SK-N-SH treated with all-trans-retinoic acid at 6 μM for 48 hours (cell line): ENCODE data around the gene CYP1A2.

Experiments used
- ATAC-seq: fragments of 200-7000 bp; cut with Tn5 transposase; 3 replicates; pipeline ENCODE4 v1.9.1; 2020; ENCODE audit warnings: mild to moderate bottlenecking, moderate library complexity
- BACH2 ChIP-seq: fragments of 250-450 bp; sonication (Bioruptor Pico); IDR thresholded peaks from 2 replicates; pipeline ENCODE4 v1.9.0; 2021; ENCODE audit warnings: mild to moderate bottlenecking, borderline replicate concordance
- CSDC2 ChIP-seq: fragments of 250-450 bp; sonication (Bioruptor Pico); IDR thresholded peaks from 2 replicates; pipeline ENCODE4 v1.5.0; 2020; ENCODE audit warnings: mild to moderate bottlenecking, moderate library complexity
- GLIS3 ChIP-seq: fragments of 250-450 bp; sonication (Bioruptor Pico); IDR thresholded peaks from 2 replicates; pipeline ENCODE4 v1.5.0; 2020; ENCODE audit warnings: mild to moderate bottlenecking, moderate library complexity
- ISL1 ChIP-seq: fragments of 250-450 bp; sonication (Bioruptor Pico); IDR thresholded peaks from 2 replicates; pipeline ENCODE4 v2.1.2; 2022; ENCODE audit warnings: mild to moderate bottlenecking, moderate library complexity
- OSR1 ChIP-seq: fragments of 250-450 bp; sonication (Bioruptor Pico); IDR thresholded peaks from 2 replicates; pipeline ENCODE4 v1.8.0; 2022; ENCODE audit warnings: moderate library complexity, mild to moderate bottlenecking, inconsistent platforms
- RARB ChIP-seq: fragments of 250-450 bp; sonication (Bioruptor Pico); IDR thresholded peaks from 2 replicates; pipeline ENCODE4 v1.8.0; 2021; ENCODE audit warnings: mild to moderate bottlenecking, moderate library complexity
- SNAI2 ChIP-seq: fragments of 250-450 bp; sonication (Bioruptor Pico); IDR thresholded peaks from 2 replicates; pipeline ENCODE4 v1.5.0; 2020; ENCODE audit warnings: mild to moderate bottlenecking, moderate library complexity
- TSHZ2 ChIP-seq: fragments of 250-450 bp; sonication (Bioruptor Pico); IDR thresholded peaks from 2 replicates; pipeline ENCODE4 v1.5.0; 2020; ENCODE audit warnings: mild to moderate bottlenecking, moderate library complexity
- ZC3H10 ChIP-seq: fragments of 250-450 bp; sonication (Bioruptor Pico); IDR thresholded peaks from 2 replicates; pipeline ENCODE4 v1.5.1; 2021; ENCODE audit warnings: mild to moderate bottlenecking, moderate library complexity
- ZFP30 ChIP-seq: fragments of 450-650 bp; formaldehyde crosslinking; IDR thresholded peaks from 2 replicates; pipeline ENCODE4 v1.5.0; 2022; ENCODE audit warnings: mild to moderate bottlenecking, moderate library complexity
- ZNF565 ChIP-seq: fragments of 450-650 bp; formaldehyde crosslinking; conservative IDR thresholded peaks from 2 replicates; pipeline ENCODE4 v1.5.0; 2020; ENCODE audit warnings: low read depth, mild to moderate bottlenecking, moderate library complexity
- ZNF70 ChIP-seq: fragments of 450-650 bp; formaldehyde crosslinking; IDR thresholded peaks from 2 replicates; pipeline ENCODE4 v1.5.0; 2020; ENCODE audit warnings: mild to moderate bottlenecking, moderate library complexity
- ZNF8 ChIP-seq: fragments of 450-650 bp; formaldehyde crosslinking; IDR thresholded peaks from 2 replicates; pipeline ENCODE4 v1.5.0; 2020; ENCODE audit warnings: mild to moderate bottlenecking, moderate library complexity
- TF ChIP-seq, protein P1 (sequence below): fragments of 250-450 bp; sonication (Bioruptor Pico); IDR thresholded peaks from 2 replicates; pipeline ENCODE4 v1.5.1; 2021; ENCODE audit warnings: mild to moderate bottlenecking, moderate library complexity
- TF ChIP-seq, protein P2 (sequence below): fragments of 250-450 bp; sonication (Bioruptor Pico); IDR thresholded peaks from 2 replicates; pipeline ENCODE4 v1.5.1; 2020; ENCODE audit warnings: low read depth, mild to moderate bottlenecking, moderate library complexity

Gene CYP1A2

GRCh38 chr15:74801311-74801997 is 52.8 kb downstream of the CYP1A2 start (continued):
- TF ChIP-seq ISL1, result no peak
- no peak for TF ChIP-seq BACH2
- TF ChIP-seq ZNF8 (CRISPR knock-in tag), result no peak

DNA sequence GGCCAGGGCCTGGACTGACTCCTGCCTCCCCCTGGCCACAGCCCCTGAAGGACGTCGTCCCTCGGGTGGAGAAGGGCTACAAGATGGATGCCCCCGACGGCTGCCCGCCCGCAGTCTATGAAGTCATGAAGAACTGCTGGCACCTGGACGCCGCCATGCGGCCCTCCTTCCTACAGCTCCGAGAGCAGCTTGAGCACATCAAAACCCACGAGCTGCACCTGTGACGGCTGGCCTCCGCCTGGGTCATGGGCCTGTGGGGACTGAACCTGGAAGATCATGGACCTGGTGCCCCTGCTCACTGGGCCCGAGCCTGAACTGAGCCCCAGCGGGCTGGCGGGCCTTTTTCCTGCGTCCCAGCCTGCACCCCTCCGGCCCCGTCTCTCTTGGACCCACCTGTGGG is 53.6 kb downstream of the CYP1A2 start:
- no peak for TF ChIP-seq GLIS3 (CRISPR knock-in tag)
- TF ChIP-seq, protein P1, sequence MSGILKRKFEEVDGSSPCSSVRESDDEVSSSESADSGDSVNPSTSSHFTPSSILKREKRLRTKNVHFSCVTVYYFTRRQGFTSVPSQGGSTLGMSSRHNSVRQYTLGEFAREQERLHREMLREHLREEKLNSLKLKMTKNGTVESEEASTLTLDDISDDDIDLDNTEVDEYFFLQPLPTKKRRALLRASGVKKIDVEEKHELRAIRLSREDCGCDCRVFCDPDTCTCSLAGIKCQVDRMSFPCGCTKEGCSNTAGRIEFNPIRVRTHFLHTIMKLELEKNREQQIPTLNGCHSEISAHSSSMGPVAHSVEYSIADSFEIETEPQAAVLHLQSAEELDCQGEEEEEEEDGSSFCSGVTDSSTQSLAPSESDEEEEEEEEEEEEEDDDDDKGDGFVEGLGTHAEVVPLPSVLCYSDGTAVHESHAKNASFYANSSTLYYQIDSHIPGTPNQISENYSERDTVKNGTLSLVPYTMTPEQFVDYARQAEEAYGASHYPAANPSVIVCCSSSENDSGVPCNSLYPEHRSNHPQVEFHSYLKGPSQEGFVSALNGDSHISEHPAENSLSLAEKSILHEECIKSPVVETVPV, result no peak
- ATAC-seq, result no peak

GRCh38 chr15:74802862-74803447 is 54.3 kb downstream of the CYP1A2 start:
- TF ChIP-seq OSR1 (CRISPR knock-in tag), result no peak
- no peak for TF ChIP-seq RARB (CRISPR knock-in tag)
- no peak for TF ChIP-seq ZFP30 (CRISPR knock-in tag)
- TF ChIP-seq ZNF8 (CRISPR knock-in tag), result no peak
- TF ChIP-seq ZNF70 (CRISPR knock-in tag), result no peak
- TF ChIP-seq TSHZ2 (CRISPR knock-in tag), result no peak
- no peak for TF ChIP-seq SNAI2
- no peak for TF ChIP-seq ZNF565 (CRISPR knock-in tag)
- TF ChIP-seq, protein P2, sequence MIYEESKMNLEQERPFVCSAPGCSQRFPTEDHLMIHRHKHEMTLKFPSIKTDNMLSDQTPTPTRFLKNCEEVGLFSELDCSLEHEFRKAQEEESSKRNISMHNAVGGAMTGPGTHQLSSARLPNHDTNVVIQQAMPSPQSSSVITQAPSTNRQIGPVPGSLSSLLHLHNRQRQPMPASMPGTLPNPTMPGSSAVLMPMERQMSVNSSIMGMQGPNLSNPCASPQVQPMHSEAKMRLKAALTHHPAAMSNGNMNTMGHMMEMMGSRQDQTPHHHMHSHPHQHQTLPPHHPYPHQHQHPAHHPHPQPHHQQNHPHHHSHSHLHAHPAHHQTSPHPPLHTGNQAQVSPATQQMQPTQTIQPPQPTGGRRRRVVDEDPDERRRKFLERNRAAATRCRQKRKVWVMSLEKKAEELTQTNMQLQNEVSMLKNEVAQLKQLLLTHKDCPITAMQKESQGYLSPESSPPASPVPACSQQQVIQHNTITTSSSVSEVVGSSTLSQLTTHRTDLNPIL, result no peak
- no peak for TF ChIP-seq ZC3H10
- no peak for TF ChIP-seq ISL1
- no peak for TF ChIP-seq CSDC2
- TF ChIP-seq, all 23 proteins: peak for 0
- ATAC-seq, result no peak

DNA sequence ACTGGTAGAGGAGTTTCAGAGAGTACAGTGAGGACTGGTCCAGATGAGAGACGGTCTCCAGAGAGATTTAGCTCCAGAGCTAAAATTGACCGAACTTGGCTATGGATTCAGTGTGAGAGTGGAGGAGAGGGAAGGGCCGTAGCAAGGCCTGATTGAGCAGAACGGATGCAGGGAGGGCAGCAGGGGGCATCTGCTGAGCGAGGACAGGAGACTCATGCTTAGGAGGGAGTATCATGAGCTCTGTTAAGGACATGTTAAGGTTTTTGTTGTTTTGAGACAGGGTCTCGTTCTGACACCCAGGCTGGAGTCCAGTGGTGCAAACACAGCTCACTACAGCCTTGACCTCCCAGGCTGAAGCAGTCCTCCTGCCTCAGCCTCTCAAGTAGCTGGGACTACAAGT is 56.3 kb downstream of the CYP1A2 start:
- no peak for ATAC-seq
- TF ChIP-seq ZNF565 (CRISPR knock-in tag) (no peak), ZNF70 (CRISPR knock-in tag) (no peak)
